Amniotic epithelial cell (primary cell): ENCODE results near the gene CDHR3.

Experiments
- DNase-seq: peaks from one replicate; pipeline ENCODE4 v3.0.0-alpha.2; 2010; ENCODE audit warnings: low read depth

CDHR3 gene

GRCh38 chr7:106064771-106065574 is 101.9 kb downstream of the CDHR3 start:
- peak; percentile 96 for DNase-seq

- no peak for DNase-seq
Measured at GRCh38 chr7:106065575-106066500, 102.8 kb downstream of the CDHR3 start.

GRCh38 chr7:106067678-106068077 is 104.6 kb downstream of the CDHR3 start:
- DNase-seq: peak; percentile 65

GRCh38 chr7:106068538-106068961 is 105.5 kb downstream of the CDHR3 start:
- DNase-seq: peak; percentile 78

GRCh38 chr7:106068986-106069385 is 105.9 kb downstream of the CDHR3 start:
- DNase-seq: peak; percentile 78

GRCh38 chr7:106069471-106070200 is 106.6 kb downstream of the CDHR3 start:
- DNase-seq: no peak

- DNase-seq: no peak
Measured at GRCh38 chr7:106070201-106070551, 107.1 kb downstream of the CDHR3 start.

- no peak for DNase-seq
Measured at GRCh38 chr7:106070567-106071254, 107.6 kb downstream of the CDHR3 start.

GRCh38 chr7:106071356-106071998 is 108.4 kb downstream of the CDHR3 start:
- DNase-seq: no peak

GRCh38 chr7:106071999-106072714 is 109.1 kb downstream of the CDHR3 start:
- DNase-seq: peak; percentile 75

GRCh38 chr7:106072715-106073091 is 109.6 kb downstream of the CDHR3 start:
- DNase-seq: no peak

GRCh38 chr7:106073701-106074100 is 110.6 kb downstream of the CDHR3 start:
- no peak for DNase-seq

GRCh38 chr7:106074257-106074656 is 111.2 kb downstream of the CDHR3 start:
- DNase-seq: no peak

GRCh38 chr7:106075937-106076336 is 112.9 kb downstream of the CDHR3 start:
- no peak for DNase-seq

- no peak for DNase-seq
Measured at GRCh38 chr7:106076537-106076936, 113.5 kb downstream of the CDHR3 start.

- no peak for DNase-seq
Measured at GRCh38 chr7:106080300-106080987, 117.4 kb downstream of the CDHR3 start.

- no peak for DNase-seq
Measured at GRCh38 chr7:106082087-106082854, 119.2 kb downstream of the CDHR3 start.
